GM12801 (cell line): ENCODE data around the gene SASH1.

Experiments used
- TF ChIP-seq, protein P1 (sequence below): IDR thresholded peaks from one replicate; pipeline ENCODE4 v1.5.1; 2011; ENCODE audit warnings: control low read depth; ENCODE audit not compliant: insufficient read length; ENCODE audit errors: extremely low read depth

Gene SASH1

DNA sequence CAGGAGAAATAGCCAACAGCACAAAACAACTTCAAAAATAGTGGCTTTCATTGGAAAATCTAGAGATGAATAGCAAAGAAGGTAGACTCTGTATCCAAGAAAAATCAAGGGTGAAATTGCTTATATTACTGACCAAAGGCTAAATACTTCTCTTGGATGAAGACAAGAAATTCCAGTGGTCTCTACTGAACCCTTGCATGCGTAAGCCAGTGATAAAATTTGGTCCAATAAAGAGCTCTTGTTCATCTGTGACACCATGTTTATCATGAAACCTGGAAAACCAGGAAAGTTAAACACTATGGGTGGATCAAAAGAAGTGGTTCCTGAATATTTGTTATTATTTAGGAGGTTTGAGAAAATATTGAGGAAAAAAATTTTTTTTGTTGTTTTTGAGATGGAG is 25.6 kb upstream of the SASH1 start:
- TF ChIP-seq, protein P1, sequence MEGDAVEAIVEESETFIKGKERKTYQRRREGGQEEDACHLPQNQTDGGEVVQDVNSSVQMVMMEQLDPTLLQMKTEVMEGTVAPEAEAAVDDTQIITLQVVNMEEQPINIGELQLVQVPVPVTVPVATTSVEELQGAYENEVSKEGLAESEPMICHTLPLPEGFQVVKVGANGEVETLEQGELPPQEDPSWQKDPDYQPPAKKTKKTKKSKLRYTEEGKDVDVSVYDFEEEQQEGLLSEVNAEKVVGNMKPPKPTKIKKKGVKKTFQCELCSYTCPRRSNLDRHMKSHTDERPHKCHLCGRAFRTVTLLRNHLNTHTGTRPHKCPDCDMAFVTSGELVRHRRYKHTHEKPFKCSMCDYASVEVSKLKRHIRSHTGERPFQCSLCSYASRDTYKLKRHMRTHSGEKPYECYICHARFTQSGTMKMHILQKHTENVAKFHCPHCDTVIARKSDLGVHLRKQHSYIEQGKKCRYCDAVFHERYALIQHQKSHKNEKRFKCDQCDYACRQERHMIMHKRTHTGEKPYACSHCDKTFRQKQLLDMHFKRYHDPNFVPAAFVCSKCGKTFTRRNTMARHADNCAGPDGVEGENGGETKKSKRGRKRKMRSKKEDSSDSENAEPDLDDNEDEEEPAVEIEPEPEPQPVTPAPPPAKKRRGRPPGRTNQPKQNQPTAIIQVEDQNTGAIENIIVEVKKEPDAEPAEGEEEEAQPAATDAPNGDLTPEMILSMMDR: no peak

DNA sequence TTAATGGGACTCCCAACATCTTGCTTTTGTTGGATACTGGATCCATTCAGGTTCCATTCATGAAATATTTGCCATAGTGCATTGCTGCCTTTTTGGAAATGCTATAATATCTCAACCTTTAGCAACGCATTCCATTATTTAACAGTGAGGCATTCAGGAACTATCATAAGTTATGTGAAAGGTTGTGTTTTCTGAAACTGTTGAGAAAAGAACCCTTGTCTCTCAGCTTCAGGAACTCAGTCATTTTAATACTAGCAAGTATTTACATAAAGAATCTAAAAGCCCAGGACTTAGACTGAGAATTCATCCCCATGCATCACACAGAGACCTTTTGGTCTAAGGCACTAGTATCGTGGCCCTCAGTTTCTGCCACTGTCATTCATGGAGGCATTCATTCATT is 24.9 kb upstream of the SASH1 start:
- TF ChIP-seq, protein P1: no peak

DNA sequence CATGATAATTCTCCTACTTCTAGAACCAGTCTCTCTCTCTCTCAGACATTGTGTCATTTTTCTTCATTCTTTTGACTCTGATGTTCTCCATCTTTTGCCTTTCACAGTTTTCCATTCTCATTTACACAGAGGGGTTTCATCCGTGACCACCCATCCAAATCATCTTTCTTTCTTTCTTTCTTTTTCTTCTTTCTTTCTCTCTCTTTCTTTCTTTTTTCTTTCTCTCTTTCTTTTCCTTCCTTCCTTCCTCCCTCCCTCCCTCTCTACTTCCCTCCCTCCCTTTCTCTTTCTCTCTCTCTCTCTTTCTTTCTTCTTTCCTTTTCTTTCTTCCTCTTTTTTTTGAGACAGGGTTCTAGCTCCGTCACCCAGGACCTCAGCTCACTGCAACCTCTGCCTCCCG is 19.9 kb upstream of the SASH1 start:
- TF ChIP-seq, protein P1: no peak

DNA sequence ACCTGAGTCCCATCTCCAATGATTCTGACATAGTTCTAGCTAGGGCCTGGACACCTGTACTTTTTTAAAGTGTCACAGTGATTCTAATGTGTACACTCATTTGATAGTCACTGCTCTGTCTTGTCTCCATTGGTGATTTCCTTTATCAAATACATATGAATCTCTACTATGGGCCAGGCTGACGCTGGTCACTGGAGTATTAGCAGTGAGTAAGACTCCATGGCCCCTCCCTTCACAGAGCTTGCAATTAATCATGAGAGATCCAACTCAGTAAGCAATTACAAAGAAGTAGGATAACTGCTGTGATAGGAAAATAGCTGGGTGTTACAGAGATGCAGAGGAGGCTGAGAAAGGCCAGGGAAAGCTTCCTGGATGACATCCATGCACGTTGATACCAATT is 19.3 kb upstream of the SASH1 start:
- TF ChIP-seq, protein P1: no peak

DNA sequence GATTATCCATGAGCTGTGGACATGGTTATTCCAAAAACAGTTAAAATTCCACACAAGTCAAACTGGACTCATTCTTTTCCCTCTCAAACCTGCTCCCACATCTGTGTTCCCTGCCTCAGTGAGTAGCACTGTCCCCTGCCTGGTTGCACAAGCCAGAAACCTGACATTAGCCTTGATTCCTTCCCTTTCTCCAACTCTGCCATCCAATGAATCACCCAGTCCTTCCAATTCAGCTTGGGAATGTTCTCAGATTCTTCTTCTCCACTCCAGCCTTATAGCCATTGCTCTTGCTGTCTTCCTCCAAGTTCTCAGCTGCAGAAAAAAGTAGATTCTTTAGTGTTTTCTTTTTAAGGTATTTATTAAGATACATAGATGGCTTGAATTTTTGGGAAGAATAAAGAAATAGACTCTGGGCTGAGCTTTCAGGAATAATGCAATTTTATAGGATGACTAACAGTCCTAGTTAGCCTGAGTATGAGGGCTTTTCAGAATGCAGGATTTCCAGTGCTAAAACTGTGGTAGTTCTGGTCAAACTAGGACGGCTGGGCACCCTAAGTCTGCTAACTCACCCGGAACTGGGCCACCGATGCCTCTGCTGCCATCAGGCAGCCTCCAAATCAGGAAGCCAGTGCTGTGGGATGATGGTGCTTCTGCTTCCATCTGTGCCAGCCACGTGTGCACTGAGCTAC is 18.2 kb upstream of the SASH1 start:
- TF ChIP-seq, protein P1: no peak

DNA sequence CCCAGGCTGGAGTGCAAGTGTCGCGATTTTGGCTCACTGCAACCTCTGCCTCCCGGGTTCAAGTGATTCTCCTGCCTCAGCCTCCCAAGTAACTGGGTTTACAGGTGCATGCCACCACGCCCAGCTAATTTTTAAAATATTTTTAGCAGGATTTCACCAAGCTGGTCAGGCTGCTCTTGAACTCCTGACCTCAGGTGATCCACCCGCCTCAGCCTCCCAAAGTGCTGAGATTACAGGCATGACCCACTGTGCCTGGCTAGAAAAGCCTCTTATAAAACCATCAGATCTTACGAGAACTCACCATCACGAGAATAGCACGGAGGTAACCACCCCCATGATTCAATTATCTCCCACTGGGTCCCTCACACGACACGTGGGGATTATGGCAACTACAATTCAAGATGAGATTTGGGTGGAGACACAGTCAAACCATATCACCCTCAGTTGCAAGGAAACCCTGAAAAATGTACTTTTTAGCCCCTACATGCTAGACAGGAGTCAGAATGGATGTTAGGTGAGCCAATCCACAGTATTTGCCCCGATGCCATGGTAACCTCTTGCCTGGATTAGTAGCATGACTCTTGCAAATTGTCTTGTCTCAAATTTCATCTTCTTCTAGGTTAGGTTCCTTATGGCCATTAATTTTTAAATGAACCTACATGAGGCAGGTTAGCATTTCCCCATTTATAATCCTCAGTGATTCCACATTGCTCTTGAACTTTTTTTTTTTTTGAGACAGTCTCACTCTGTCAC is 17.1 kb upstream of the SASH1 start:
- TF ChIP-seq, protein P1: no peak

DNA sequence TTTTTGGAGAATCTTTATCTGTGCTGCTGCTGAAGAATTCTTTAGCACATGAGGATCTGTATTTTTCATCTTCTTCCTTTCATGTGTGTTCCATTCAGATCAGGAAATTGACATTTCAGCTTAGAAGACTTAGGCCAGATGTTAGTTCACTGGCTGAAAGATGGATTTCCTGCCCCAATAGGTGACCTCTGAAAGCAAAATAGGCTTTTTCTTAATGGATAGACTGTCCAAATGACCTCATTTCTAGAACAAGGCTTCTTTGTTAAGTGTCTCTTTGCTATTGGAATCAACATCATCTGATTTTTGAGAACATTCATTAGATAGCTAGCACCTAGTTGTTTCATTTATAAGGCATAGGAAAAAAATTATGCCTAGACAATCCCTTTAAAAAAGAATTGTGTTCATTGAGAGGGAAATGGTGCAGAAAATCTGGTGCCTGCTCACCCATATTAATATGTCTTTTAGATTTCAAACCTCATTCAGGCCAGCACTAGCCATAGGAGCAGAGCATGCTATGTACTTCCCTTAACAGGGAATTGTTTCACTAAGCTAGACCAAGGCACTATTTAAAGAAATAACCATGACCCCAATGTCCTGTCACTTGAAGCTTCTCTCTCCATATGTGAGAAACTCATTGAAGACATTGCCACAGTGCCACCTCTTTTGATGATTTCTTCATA is 13.6 kb upstream of the SASH1 start:
- TF ChIP-seq, protein P1: no peak
